SKM-1 (cell line): ENCODE results near the gene PINK1.
"Not testable (repeated sequence)": the region's sequence is repeated elsewhere in the genome, so short reads cannot be mapped to it uniquely, and the experiment has no call there.

ENCODE experiments used
- DNase-seq: peaks from one replicate; lab custom pipeline; 2025; ENCODE audit not compliant: unreplicated experiment; lab: John Stamatoyannopoulos, UW

The PINK1 gene

GRCh38 chr1:20644416-20644815 is 11.2 kb downstream of the PINK1 start:
- no peak for DNase-seq

GRCh38 chr1:20645414-20645813 is 12.2 kb downstream of the PINK1 start:
- no peak for DNase-seq

GRCh38 chr1:20648438-20648837 is 15.2 kb downstream of the PINK1 start:
- no peak for DNase-seq

- no peak for DNase-seq
These were observed 15.7 kb downstream of the PINK1 start for GRCh38 chr1:20648946-20649345.

- no peak for DNase-seq
These were observed 19.0 kb downstream of the PINK1 start for GRCh38 chr1:20652300-20652699.

GRCh38 chr1:20654104-20654690 is 20.9 kb downstream of the PINK1 start:
- DNase-seq = no peak

- DNase-seq = no peak
These were observed 23.8 kb downstream of the PINK1 start for GRCh38 chr1:20657024-20657423.

- no peak for DNase-seq
These were observed 25.1 kb downstream of the PINK1 start for GRCh38 chr1:20658166-20658915.

GRCh38 chr1:20660363-20660762 is 27.1 kb downstream of the PINK1 start:
- DNase-seq = no peak

GRCh38 chr1:20660847-20661206 is 27.6 kb downstream of the PINK1 start:
- DNase-seq = no peak

GRCh38 chr1:20661207-20662109 is 28.2 kb downstream of the PINK1 start, which contains the start of gene DDOST:
Gene DDOST, minus strand, starts transcription at chr1:20661369. Its CDS starts 19 bp downstream, at chr1:20661350.
- DNase-seq = peak; percentile 96

- no peak for DNase-seq
These were observed 28.8 kb downstream of the PINK1 start for GRCh38 chr1:20662110-20662475.

GRCh38 chr1:20663365-20663764 is 30.1 kb downstream of the PINK1 start:
- no peak for DNase-seq

- DNase-seq = no peak
These were observed 30.9 kb downstream of the PINK1 start for GRCh38 chr1:20663969-20664715.

- no peak for DNase-seq
These were observed 32.5 kb downstream of the PINK1 start for GRCh38 chr1:20665726-20666125.

- no peak for DNase-seq
These were observed 32.9 kb downstream of the PINK1 start for GRCh38 chr1:20666146-20666545.

GRCh38 chr1:20666804-20667203 is 33.5 kb downstream of the PINK1 start:
- no peak for DNase-seq

- DNase-seq = no peak
These were observed 35.3 kb downstream of the PINK1 start for GRCh38 chr1:20668581-20668980.

GRCh38 chr1:20670936-20671335 is 37.7 kb downstream of the PINK1 start:
- no peak for DNase-seq

GRCh38 chr1:20672265-20672632 is 39.0 kb downstream of the PINK1 start:
- no peak for DNase-seq

- not testable (repeated sequence) for DNase-seq
These were observed 40.4 kb downstream of the PINK1 start for GRCh38 chr1:20673626-20674025.
